Measurements from ENCODE around the gene GMPS. TPM values are rescaled to one million over a fixed set of nuclear protein-coding genes. Genes with fewer than 3 reads are reported as not detected.
A peak's percentile ranks its signal among the peaks of the same experiment; 100 is the strongest.

Gene GMPS
- total and polyA plus RNA-seq, 10 of the 15 experiments (the other 5 are each of a cell fraction or from before 2014, with no cell fraction given): 33.2 to 143 (median 79.0) TPM

- no peak for TF ChIP-seq SIX5 (IDR thresholded peaks at IDR 0.05; ENCODE audit: low read depth, low read length, severe bottlenecking)
- TF ChIP-seq RB1 (IDR thresholded peaks at IDR 0.05; ENCODE audit: borderline replicate concordance): 0 out of 2 replicates have a peak, but pooled peaks have one; percentile 67
- TF ChIP-seq NR2C1 (IDR thresholded peaks at IDR 0.05): no peak
- TF ChIP-seq RAD51 (IDR thresholded peaks at IDR 0.05): no peak
- TF ChIP-seq ELK1 (IDR thresholded peaks at IDR 0.05; ENCODE audit: low read depth, low read length): peak; percentile 30; the same call in 1 of the 2 replicates
- no peak for TF ChIP-seq CHD2 (IDR thresholded peaks at IDR 0.05; ENCODE audit: borderline replicate concordance, low read depth, low read length)
- 0 out of 2 replicates have a peak, but pooled peaks have one; percentile 31 for TF ChIP-seq ZNF24 (IDR thresholded peaks at IDR 0.05)
- TF ChIP-seq FOXM1 (IDR thresholded peaks at IDR 0.05; ENCODE audit: low read depth, low read length): no peak
- TF ChIP-seq CTCF (IDR thresholded peaks at IDR 0.05 in 2 of 3, conservative IDR thresholded peaks at IDR 0.05 in 1 of 3; ENCODE audit: control insufficient read depth in 2 of 3, extremely low read depth in 1 of 3, insufficient read depth in 1 of 3, low read depth in 3 of 3, low read length in 3 of 3): peak; percentile 26 to 82 (median 43); a peak in 4 of 6 replicates
- TF ChIP-seq TBL1XR1 (IDR thresholded peaks at IDR 0.05; ENCODE audit: low read depth, low read length): no peak
- TF ChIP-seq POLR2AphosphoS2 (IDR thresholded peaks at IDR 0.05; ENCODE audit: low read depth, low read length): 0 out of 2 replicates have a peak, but pooled peaks have one; percentile 53
- TF ChIP-seq POLR2A (IDR thresholded peaks at IDR 0.05; ENCODE audit: low read depth, low read length): peak; percentile 91
- peak; percentile 61 for TF ChIP-seq SP1 (IDR thresholded peaks at IDR 0.05; ENCODE audit: low read depth, low read length)
- 0 out of 2 replicates have a peak, but pooled peaks have one; percentile 15 for TF ChIP-seq TCF3 (IDR thresholded peaks at IDR 0.05; ENCODE audit: borderline replicate concordance, insufficient read depth, low read depth, low read length)
- TF ChIP-seq BMI1 (IDR thresholded peaks at IDR 0.05; ENCODE audit: borderline replicate concordance): no peak
- peak; percentile 27; the same call in 1 of the 3 replicates for TF ChIP-seq POU2F2 (IDR thresholded peaks at IDR 0.05; ENCODE audit: borderline replicate concordance, low read depth, low read length)
- no peak for TF ChIP-seq BRCA1 (IDR thresholded peaks at IDR 0.05; ENCODE audit: low read depth, low read length)
- TF ChIP-seq SIN3A (IDR thresholded peaks at IDR 0.05; ENCODE audit: low read depth, low read length): no peak
- TF ChIP-seq ZNF622 (IDR thresholded peaks at IDR 0.05): no peak
- TF ChIP-seq, protein P1, sequence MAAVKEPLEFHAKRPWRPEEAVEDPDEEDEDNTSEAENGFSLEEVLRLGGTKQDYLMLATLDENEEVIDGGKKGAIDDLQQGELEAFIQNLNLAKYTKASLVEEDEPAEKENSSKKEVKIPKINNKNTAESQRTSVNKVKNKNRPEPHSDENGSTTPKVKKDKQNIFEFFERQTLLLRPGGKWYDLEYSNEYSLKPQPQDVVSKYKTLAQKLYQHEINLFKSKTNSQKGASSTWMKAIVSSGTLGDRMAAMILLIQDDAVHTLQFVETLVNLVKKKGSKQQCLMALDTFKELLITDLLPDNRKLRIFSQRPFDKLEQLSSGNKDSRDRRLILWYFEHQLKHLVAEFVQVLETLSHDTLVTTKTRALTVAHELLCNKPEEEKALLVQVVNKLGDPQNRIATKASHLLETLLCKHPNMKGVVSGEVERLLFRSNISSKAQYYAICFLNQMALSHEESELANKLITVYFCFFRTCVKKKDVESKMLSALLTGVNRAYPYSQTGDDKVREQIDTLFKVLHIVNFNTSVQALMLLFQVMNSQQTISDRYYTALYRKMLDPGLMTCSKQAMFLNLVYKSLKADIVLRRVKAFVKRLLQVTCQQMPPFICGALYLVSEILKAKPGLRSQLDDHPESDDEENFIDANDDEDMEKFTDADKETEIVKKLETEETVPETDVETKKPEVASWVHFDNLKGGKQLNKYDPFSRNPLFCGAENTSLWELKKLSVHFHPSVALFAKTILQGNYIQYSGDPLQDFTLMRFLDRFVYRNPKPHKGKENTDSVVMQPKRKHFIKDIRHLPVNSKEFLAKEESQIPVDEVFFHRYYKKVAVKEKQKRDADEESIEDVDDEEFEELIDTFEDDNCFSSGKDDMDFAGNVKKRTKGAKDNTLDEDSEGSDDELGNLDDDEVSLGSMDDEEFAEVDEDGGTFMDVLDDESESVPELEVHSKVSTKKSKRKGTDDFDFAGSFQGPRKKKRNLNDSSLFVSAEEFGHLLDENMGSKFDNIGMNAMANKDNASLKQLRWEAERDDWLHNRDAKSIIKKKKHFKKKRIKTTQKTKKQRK (IDR thresholded peaks at IDR 0.05; ENCODE audit: low read depth, low read length): no peak
- no peak for TF ChIP-seq ASH2L (IDR thresholded peaks at IDR 0.05; ENCODE audit: borderline replicate concordance, low read depth)
- peak; percentile 73; the same call in 1 of the 2 replicates for TF ChIP-seq LARP7 (IDR thresholded peaks at IDR 0.05)
- TF ChIP-seq HDAC6 (IDR thresholded peaks at IDR 0.05; ENCODE audit: unreplicated experiment): no peak
- no peak for TF ChIP-seq GABPA (IDR thresholded peaks at IDR 0.05; ENCODE audit: low read depth)
- TF ChIP-seq EGR1 (IDR thresholded peaks at IDR 0.05; ENCODE audit: borderline replicate concordance in 1 of 2, low read depth in 2 of 2, low read length in 2 of 2): peak in 1 of 2 experiments; percentile 39; a peak in 1 of 3 replicates
Measured at GRCh38 chr3:155870133-155870944, at the start of gene GMPS (continued).

All from GM12878 (cell line).